ENCODE data around the gene FBXO15. TPM values are rescaled to one million over a fixed set of nuclear protein-coding genes. Genes with fewer than 3 reads are reported as not detected.

Gene FBXO15
- total RNA-seq, 1 experiment from 2014 or later: 0.39 TPM

DNA sequence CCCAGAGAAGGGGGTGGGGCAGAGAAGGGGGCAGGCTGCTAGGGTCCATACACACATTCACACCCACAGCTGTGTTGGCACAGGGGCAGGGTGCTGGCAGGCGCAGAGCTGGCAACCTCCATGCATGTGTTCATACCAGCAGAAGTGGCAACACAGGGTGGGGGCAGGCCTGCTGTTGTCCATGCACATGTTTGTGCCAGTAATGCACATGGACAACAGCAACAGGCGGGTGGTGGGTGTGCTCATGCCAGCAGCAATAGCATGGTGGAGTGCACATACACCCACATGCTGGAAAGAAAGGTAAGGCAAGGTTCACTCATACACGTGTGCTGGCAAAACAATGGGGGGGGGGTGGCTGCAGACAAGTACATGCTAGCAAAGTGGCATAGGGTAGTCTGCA is 54.7 kb downstream of the FBXO15 start:
- H4K5ac ChIP-seq (ENCODE audit: insufficient read length, low read depth, low read length): no peak overlapping the region
- H2BK15ac ChIP-seq (ENCODE audit: low read depth, low read length): no peak overlapping the region
- no peak overlapping the region for H2BK12ac ChIP-seq (ENCODE audit: insufficient read length, low read depth, low read length)
- peaks cover 9 to 10% of the 10 kb centered on the region in 2 experiments for H3K9me3 Mint-ChIP-seq
- TF ChIP-seq, protein P1, sequence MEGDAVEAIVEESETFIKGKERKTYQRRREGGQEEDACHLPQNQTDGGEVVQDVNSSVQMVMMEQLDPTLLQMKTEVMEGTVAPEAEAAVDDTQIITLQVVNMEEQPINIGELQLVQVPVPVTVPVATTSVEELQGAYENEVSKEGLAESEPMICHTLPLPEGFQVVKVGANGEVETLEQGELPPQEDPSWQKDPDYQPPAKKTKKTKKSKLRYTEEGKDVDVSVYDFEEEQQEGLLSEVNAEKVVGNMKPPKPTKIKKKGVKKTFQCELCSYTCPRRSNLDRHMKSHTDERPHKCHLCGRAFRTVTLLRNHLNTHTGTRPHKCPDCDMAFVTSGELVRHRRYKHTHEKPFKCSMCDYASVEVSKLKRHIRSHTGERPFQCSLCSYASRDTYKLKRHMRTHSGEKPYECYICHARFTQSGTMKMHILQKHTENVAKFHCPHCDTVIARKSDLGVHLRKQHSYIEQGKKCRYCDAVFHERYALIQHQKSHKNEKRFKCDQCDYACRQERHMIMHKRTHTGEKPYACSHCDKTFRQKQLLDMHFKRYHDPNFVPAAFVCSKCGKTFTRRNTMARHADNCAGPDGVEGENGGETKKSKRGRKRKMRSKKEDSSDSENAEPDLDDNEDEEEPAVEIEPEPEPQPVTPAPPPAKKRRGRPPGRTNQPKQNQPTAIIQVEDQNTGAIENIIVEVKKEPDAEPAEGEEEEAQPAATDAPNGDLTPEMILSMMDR (conservative IDR thresholded peaks at IDR 0.05): no peak
- no peak overlapping the region for H2AK5ac ChIP-seq (ENCODE audit: insufficient read length, low read length)
- no peaks in the 10 kb centered on the region for H3K23me2 ChIP-seq (ENCODE audit: insufficient read length, low read depth, low read length, poor library complexity, severe bottlenecking)
- no peak overlapping the region for H3T11ph ChIP-seq (ENCODE audit: low read length)
- H3K4me1 Mint-ChIP-seq: peaks cover 5% of the 10 kb centered on the region in 2 experiments; a peak in 3 of 4 replicates
- no peak overlapping the region for H4K8ac ChIP-seq (replicated peaks; ENCODE audit: insufficient read length, low read depth, low read length)
- DNase-seq: no peak
- H3K9me3 ChIP-seq (ENCODE audit: control insufficient read depth, low read depth, low read length): no peaks in the 10 kb centered on the region
- no peak overlapping the region for H3K27ac ChIP-seq (ENCODE audit: insufficient read length, low read depth, low read length)
- no peak overlapping the region for H3K14ac ChIP-seq (ENCODE audit: insufficient read depth, low read length)
- no peak overlapping the region for H4K91ac ChIP-seq (ENCODE audit: insufficient read length, low read depth, low read length)
- no peak overlapping the region for H3K56ac ChIP-seq (ENCODE audit: insufficient read length, low read depth, low read length)
- no peaks in the 10 kb centered on the region for H3K4me1 ChIP-seq (ENCODE audit: insufficient read depth, low read length)
- H3K36me3 Mint-ChIP-seq (ENCODE audit: insufficient read depth in 1 of 3, low read depth in 3 of 3): peaks cover 0 to 5% (median 1%) of the 10 kb centered on the region in 3 experiments; a peak in 2 of 7 replicates
- no peak overlapping the region for H2AFZ ChIP-seq (ENCODE audit: low read length)
- H3K27me3 ChIP-seq (ENCODE audit: insufficient read depth, low read length): no peaks in the 10 kb centered on the region
- no peaks in the 10 kb centered on the region for H4K20me1 ChIP-seq (ENCODE audit: control insufficient read depth, insufficient read depth, insufficient read length)
- no peaks in the 10 kb centered on the region for H3K79me1 ChIP-seq (ENCODE audit: insufficient read depth, low read depth, low read length, poor library complexity, severe bottlenecking)
- no peak overlapping the region for H2BK120ac ChIP-seq (ENCODE audit: low read depth, low read length, poor library complexity, severe bottlenecking)
- H3K27ac Mint-ChIP-seq: peak overlapping the region in 1 of 3 experiments; percentile 71; a peak in 1 of 7 replicates
- H3K18ac ChIP-seq (ENCODE audit: insufficient read length, low read depth, low read length): no peak overlapping the region
- no peaks in the 10 kb centered on the region; the same call in none of the 2 replicates for H3K27me3 Mint-ChIP-seq (ENCODE audit: low read depth)
- H3K4ac ChIP-seq (ENCODE audit: low read depth, low read length): no peak overlapping the region
- H3K4me3 Mint-ChIP-seq: no peak overlapping the region
- no peak overlapping the region for H3K9ac ChIP-seq (ENCODE audit: extremely low read depth, insufficient read length, low read length)
- no peak overlapping the region for H3K23ac ChIP-seq (ENCODE audit: insufficient read length, low read depth, low read length)
- no peak overlapping the region for H2BK20ac ChIP-seq (ENCODE audit: low read depth, low read length, poor library complexity, severe bottlenecking)
- WGBS (ENCODE audit: extremely low coverage, insufficient read length, low lambda C conversion rate): no CpG with 5 or more reads among the region's 3 CpGs
- H2BK5ac ChIP-seq (ENCODE audit: insufficient read length, low read length): no peak overlapping the region
- H3K4me2 ChIP-seq (ENCODE audit: insufficient read depth, insufficient read length, low read length): no peak overlapping the region
- H3K79me2 ChIP-seq (ENCODE audit: insufficient read depth, low read length): no peaks in the 10 kb centered on the region

All from H9 (cell line).